Left forelimb (tissue), 1 donor: Measurements from ENCODE around the gene CENPF.
"Not testable (repeated sequence)": the region's sequence is repeated elsewhere in the genome, so short reads cannot be mapped to it uniquely, and the experiment has no call there.

ENCODE experiments used
- DNase-seq: peaks from one replicate; pipeline ENCODE4 v3.0.0-alpha.2; 2018; ENCODE audit warnings: low spot score

CENPF gene

GRCh38 chr1:214662223-214662785 lies 59.3 kb downstream of the CENPF start:
- no peak for DNase-seq

- no peak for DNase-seq
Observed at GRCh38 chr1:214664651-214665433, 61.8 kb downstream of the CENPF start.

GRCh38 chr1:214665606-214666110 lies 62.7 kb downstream of the CENPF start:
- DNase-seq = no peak

- no peak for DNase-seq
Observed at GRCh38 chr1:214666674-214667073, 63.7 kb downstream of the CENPF start.

DNA sequence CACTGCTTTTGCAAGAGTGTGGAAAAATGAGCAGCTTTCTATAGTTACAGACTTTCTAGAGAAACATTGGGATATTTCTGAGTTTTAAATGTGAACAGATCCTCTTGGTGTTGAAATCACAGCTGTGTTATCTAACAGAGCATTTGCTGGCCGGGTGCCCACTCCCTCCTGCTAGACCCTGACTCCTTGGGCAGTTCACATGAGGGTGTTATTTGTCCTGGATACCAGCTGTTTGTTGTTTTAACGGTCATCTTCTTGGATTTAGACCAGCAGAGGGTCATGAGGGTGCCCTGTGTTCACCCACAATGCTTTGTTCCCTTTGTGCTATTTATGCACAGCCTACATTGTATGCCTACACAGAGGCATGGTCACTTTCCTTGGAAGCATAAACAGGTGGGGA lies 67.1 kb downstream of the CENPF start:
- no peak for DNase-seq

GRCh38 chr1:214673029-214673428 lies 70.0 kb downstream of the CENPF start:
- not testable (repeated sequence) for DNase-seq

- DNase-seq = no peak
Observed at GRCh38 chr1:214673576-214673975, 70.6 kb downstream of the CENPF start.

- not testable (repeated sequence) for DNase-seq
Observed at GRCh38 chr1:214675524-214675923, 72.5 kb downstream of the CENPF start.

- DNase-seq = no peak
Observed at GRCh38 chr1:214676747-214677146, 73.8 kb downstream of the CENPF start.

DNA sequence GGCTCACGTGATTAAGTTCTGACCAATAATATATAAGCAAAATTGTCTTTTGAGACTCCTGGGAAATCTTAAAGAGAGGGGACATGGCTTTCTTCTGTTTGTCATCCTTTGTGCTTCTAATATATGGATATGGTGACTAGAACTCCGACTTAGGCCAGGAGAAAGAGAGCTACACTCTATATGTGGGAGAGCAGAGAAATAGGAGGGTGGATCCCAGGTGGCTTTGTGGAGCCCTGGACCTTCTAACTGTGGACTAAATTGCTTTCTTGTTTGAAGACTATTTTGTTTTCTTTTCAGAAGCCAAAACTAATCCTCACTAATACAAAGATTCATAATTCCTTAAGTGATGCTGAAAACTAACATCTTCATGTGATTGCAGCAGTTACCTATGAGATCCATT lies 75.0 kb downstream of the CENPF start:
- DNase-seq = no peak

DNA sequence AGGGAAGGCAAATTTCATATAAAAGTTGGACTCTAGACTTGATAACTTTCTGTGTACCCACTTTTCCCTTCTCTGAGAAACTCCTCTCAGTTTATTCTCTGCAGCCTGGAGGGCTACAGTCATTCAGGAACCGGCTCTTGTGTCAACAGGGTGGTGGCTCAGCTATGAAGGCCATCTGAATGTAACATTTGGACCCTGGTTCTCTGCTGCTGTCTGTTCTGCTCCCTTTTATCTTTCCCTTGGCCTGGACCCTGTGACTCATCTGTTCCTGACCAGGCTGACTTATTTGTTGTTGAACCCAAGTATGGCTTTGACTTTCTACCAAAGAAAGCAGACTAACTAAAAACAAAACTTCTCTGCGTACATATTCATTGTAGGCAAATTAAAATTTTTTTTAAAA lies 75.4 kb downstream of the CENPF start:
- no peak for DNase-seq

GRCh38 chr1:214683621-214684020 lies 80.6 kb downstream of the CENPF start:
- no peak for DNase-seq

DNA sequence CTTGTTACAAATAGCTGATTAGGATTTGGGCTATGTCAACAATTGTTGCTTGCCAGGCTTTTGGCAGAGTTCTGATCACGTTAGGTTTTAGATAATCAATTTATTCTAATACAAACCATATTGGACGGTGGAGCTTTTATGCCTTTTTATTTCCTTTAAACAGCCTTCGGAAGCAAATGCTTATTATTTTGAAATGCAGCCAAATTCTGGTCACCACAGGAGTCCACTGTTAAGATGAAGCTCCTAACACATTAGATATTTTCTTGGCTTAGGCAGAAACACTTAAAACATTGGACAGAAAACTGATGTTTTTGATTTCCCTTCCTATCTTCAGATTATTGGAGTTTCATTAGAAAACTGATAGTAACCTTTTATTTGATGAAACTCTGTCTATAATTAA lies 82.9 kb downstream of the CENPF start:
- DNase-seq = no peak

DNA sequence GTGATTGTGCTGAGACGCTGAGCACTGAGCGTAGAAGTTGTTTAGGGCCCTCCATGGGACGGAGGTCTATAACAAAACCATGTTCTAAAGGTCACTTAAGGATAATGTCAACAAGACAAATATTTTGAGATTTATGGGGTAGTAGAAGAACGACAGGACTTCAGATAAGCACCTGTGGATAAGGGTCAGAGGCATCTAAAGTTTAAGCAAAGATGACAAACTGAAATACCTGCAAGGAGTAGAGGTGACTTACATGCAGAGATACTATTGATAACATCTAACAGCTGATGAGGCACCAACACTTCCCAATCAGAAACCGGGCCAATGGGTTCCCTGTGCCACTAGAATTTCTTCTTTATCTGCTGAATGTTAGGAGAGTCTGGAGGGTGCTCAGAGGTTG lies 83.5 kb downstream of the CENPF start:
- DNase-seq = no peak

GRCh38 chr1:214688891-214689290 lies 85.9 kb downstream of the CENPF start:
- DNase-seq = no peak

DNA sequence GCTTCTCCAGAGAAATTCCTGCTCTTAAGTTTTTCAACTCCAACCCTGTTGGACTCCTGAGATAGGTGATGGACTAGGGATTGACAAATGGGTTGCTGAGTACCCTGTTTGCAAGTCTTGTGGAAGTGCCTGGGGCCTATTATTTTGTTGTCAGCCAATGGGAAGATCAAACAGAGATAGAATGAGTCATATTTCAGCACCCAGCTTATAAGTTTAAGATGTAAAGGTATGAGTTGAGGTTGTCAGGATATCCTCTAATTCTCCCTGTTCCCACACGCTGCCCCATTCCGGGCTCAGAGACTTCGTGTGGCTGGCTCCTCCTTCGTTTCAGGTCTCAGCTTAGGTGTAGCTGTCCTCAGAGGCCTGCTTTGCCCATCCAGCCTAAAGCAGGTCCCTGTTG lies 91.8 kb downstream of the CENPF start:
- no peak for DNase-seq

- DNase-seq = no peak
Observed at GRCh38 chr1:214698559-214698958, 95.6 kb downstream of the CENPF start.

- DNase-seq = no peak
Observed at GRCh38 chr1:214700437-214700836, 97.4 kb downstream of the CENPF start.

DNA sequence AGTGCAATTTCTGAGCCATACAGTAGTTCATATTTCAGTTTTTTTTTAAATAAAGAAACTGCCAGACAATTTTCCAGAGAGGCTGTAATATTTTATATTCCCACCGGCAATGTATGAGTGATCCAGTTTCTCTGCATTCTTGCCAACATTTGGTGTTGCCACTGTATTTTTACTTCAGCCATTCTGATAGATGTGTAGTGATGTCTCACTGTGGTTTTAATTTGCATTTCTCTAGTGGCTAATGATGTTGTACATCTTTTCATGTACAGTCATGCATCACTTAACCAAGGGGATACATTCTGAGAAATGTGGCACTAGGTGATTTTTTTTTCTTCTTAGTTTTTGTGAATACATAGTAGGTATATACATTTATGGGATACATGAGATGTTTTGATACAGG lies 99.6 kb downstream of the CENPF start:
- no peak for DNase-seq

DNA sequence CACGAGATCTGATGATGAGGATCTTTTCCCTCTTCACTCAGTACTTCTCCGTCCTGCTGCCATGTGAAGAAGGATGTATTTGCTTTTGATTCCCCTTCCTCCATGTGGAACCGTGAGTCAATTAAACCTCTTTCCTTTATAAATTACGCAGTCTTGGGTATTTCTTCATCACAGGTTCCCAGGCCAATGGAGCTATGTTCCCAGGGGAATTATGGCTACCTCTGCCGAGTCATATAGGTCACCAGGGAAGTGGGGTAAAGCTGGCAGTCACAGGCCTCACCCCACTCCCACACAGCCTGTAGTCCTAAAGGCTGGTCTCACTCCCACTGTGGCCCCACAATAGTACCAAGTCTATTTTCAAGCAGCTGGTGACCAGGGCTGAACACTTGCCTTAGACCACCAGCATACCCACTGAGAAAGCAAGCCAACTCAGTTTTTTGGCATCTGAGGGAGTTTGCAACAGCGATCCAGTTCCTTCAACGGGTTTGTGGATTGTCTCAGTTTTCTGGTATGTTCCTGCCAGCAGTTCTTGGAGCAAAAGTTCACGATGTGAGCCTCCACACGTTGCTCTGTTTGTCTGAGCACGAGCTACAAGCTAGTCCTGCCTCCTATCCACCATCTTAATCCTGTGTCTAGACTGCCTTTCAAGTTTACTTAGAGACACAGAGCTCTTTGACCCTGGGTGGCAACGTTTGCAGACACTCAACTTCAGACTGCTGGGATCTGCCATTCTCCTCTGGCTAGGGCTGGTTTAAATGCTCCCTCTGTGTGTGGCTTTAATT lies 104.5 kb downstream of the CENPF start:
- DNase-seq = no peak

GRCh38 chr1:214708321-214708955 lies 105.4 kb downstream of the CENPF start:
- no peak for DNase-seq

DNA sequence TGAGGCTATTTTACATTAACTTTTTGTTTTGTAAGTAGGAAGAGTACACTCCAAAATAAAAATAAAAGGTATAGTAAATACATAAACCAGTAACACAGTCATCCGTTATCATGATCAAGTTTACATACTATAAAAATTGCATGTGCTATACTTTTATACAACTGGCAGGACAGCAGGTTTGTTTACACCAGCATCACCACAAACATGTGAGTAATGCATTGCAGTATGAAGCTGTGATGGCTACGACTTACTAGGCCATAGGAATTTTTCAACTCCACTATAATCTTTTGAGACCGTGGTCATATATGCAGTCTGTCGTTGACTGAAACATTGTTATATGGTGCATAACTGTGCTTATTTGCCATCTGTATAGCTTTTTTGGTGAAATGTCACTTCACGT lies 106.2 kb downstream of the CENPF start:
- DNase-seq = no peak
